Vagina (tissue), 2 donors: Measurements from ENCODE around the gene CAPN9. TPM values are rescaled to one million over a fixed set of nuclear protein-coding genes. Genes with fewer than 3 reads are reported as not detected.

ENCODE experiments used
- DNase-seq, 2 donors: peaks; one replicate each; pipeline ENCODE4 v3.0.0-alpha.2; 2017; ENCODE audit errors: extremely low spot score in 2 of 2
- H3K27ac ChIP-seq: fragments of 200-600 bp; sonication (generic); one replicate; pipeline ENCODE4 v1.5.1; 2019
- H3K27me3 ChIP-seq: fragments of 200-600 bp; sonication (generic); one replicate; pipeline ENCODE4 v1.5.1; 2019
- H3K36me3 ChIP-seq, 2 donors: fragments of 200-600 bp; sonication (generic); one replicate each; pipeline ENCODE4 v1.5.1; 2017 to 2019
- H3K4me1 ChIP-seq: fragments of 200-600 bp; sonication (generic); one replicate; pipeline ENCODE4 v1.5.1; 2019
- H3K4me3 ChIP-seq, 2 donors: fragments of 200-600 bp; sonication (generic); 1 replicate in 1 of 2; 2 replicates in 1 of 2; pipeline ENCODE4 v1.5.1; 2016 to 2019
- H3K9me3 ChIP-seq: fragments of 200-600 bp; sonication (generic); one replicate; pipeline ENCODE4 v1.5.1; 2019
- POLR2A ChIP-seq, 2 donors: fragments of 450-650 bp; IDR thresholded peaks; one replicate each; pipeline ENCODE4 v1.6.1; 2017; ENCODE audit warnings: antibody characterized with exemption in 2 of 2, mild to moderate bottlenecking in 2 of 2, moderate library complexity in 2 of 2
- POLR2AphosphoS5 ChIP-seq, 2 donors: sonication (generic); formaldehyde crosslinking; IDR thresholded peaks; one replicate each; pipeline ENCODE4 v1.9.0; 2017; ENCODE audit warnings: antibody characterized with exemption in 2 of 2, mild to moderate bottlenecking in 2 of 2, low read depth in 1 of 2; ENCODE audit not compliant: insufficient read depth in 1 of 2
- intact Hi-C: fragments of 100-400 bp; cut with DNase I; formaldehyde crosslinking; loops from one replicate; pipeline ENCODE4 v1.15.1; 2023
- total RNA-seq: library from RNA; depleted of rRNA; stranded (reverse); fragments of >200 nt; gene quantifications from one replicate; pipeline ENCODE4 v1.2.3, GENCODE V29; 2016
- TF ChIP-seq, protein P1 (sequence below), 3 experiments: fragments of 450-650 bp in 2 of 3; fragments of 200-600 bp in 1 of 3; sonication (generic) in 1 of 3; IDR thresholded peaks; one replicate each; pipeline ENCODE4 v1.5.1; 2017 to 2019; ENCODE audit warnings: antibody characterized with exemption in 3 of 3, mild to moderate bottlenecking in 2 of 3, moderate library complexity in 2 of 3

The CAPN9 gene
- total RNA-seq, 1 donor from 2014 or later = not detected

DNA sequence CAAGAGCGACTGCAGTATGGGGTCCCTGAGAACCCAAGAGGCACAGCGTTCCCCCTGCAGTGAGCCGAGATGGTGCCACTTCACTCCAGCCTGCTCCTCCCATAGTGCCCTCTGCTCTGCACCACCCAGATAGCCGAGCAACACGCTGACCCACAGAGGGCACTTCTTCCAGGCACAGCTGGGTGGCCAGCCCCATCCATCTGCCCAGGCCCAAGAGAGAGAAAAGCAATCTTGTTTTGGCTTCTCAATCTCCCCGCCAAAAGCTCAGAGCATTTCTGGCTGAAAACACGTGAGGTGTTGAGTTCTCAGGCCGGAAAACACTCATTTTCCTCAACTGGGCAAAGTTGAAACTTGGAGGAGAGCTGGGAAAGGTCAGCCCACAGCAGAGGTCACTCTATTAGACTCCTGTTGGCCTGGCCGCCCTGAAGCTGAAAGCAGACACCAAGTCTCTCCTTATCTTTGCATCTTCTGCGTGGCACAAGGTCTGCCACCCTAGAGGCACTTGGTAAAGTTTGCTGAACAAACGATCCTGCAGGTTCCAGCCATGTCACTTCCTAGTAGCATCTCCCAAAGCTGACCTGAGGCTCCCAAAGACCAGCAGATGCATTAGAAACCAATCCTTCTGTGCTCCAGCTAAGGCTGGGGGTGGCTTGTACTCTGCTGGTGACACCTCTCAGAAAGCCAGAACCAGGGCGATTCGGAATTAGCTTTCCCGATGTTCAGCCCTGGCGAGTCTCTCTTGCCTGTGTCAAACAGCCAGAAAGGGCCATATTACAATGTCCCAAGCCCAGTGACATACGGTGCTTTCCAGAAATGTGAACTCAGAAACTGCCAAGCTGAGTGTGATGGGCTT lies 10.9 kb downstream of the CAPN9 start:
- no peak for DNase-seq
- intact Hi-C loops = no loop called here
- no peak overlapping the region for H3K27ac ChIP-seq
- no peaks in the 10 kb centered on the region for H3K27me3 ChIP-seq
- H3K36me3 ChIP-seq = no peaks in the 10 kb centered on the region
- no peaks in the 10 kb centered on the region for H3K9me3 ChIP-seq
- H3K4me1 ChIP-seq = no peaks in the 10 kb centered on the region
- TF ChIP-seq POLR2AphosphoS5 (IDR thresholded peaks at IDR 0.05; ENCODE audit: insufficient read depth in 1 of 2, low read depth in 1 of 2) (no peak), POLR2A (IDR thresholded peaks at IDR 0.05) (no peak)
- TF ChIP-seq, protein P1, sequence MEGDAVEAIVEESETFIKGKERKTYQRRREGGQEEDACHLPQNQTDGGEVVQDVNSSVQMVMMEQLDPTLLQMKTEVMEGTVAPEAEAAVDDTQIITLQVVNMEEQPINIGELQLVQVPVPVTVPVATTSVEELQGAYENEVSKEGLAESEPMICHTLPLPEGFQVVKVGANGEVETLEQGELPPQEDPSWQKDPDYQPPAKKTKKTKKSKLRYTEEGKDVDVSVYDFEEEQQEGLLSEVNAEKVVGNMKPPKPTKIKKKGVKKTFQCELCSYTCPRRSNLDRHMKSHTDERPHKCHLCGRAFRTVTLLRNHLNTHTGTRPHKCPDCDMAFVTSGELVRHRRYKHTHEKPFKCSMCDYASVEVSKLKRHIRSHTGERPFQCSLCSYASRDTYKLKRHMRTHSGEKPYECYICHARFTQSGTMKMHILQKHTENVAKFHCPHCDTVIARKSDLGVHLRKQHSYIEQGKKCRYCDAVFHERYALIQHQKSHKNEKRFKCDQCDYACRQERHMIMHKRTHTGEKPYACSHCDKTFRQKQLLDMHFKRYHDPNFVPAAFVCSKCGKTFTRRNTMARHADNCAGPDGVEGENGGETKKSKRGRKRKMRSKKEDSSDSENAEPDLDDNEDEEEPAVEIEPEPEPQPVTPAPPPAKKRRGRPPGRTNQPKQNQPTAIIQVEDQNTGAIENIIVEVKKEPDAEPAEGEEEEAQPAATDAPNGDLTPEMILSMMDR (IDR thresholded peaks at IDR 0.05) = no peak
- no peak overlapping the region for H3K4me3 ChIP-seq

DNA sequence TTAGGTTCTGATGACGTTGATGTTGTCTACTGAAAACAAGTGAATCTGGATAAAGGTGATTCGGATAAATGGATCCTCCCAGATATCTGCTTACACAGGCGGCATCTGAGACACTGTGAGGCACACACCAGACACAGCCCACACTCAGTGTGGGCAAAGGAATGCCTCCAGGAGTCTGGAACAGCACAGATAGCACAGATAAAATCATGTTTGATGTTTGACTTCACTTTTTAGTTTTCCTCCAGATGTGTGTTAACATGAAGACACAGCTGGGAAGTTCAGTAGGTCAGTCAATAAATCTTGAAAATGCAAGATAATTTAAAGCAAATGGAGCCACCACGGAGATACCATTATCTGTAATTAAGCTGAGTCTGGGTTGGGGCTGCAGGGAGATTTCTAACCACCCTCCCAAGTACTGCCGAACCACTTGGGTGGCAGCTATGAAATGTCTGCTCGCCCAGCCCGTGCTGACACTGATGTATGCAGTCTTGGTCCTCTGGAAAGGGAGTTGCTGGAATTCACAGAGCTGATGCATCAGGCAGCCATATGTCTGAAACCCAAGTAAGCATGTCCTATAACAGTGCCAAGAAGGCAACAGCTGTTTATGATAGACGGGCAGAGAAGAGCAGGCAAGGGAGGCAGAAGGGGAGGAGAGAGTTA lies 11.7 kb downstream of the CAPN9 start:
- TF ChIP-seq, protein P1 (IDR thresholded peaks at IDR 0.05) = no peak
- TF ChIP-seq POLR2AphosphoS5 (IDR thresholded peaks at IDR 0.05; ENCODE audit: insufficient read depth in 1 of 2, low read depth in 1 of 2) = no peak
- TF ChIP-seq POLR2A (IDR thresholded peaks at IDR 0.05) = no peak
- Histone ChIP-seq H3K9me3 (no peaks in the 10 kb centered on the region), H3K4me3 (no peak overlapping the region), H3K27me3 (no peaks in the 10 kb centered on the region), H3K4me1 (no peaks in the 10 kb centered on the region), H3K27ac (no peak overlapping the region), H3K36me3 (no peaks in the 10 kb centered on the region)
- no peak for DNase-seq
- intact Hi-C loops = no loop called here

DNA sequence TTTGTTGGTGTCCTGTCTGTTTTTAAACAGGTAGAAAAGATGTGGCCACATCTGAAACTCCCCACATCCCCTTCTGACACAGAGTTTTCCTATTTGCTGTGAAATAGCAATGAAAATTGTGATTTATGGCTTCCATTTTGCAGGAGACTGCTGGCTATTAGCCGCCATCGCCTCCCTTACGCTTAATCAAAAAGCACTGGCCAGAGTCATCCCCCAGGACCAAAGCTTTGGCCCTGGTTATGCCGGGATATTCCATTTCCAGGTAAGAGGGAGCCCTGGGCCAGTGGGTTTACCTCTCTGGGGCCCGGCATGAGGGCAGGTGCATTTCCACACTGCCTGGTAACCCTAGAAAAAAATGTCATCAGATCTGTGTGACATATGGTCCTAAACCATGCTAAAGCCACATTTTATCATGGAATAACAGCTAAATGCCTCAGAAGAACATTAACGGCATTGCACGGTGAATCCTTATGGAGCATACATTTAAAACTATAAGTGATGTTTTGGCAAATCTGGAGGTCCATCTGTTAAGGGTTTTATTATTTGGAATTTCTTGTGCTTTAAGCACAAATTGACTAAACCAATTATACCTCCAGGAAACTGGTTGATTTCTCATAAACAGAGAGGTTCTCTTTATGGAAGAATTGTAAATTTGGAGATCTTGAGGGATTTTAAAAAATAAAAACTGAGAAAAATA lies 12.3 kb downstream of the CAPN9 start:
- no peak for DNase-seq
- no peaks in the 10 kb centered on the region for H3K27me3 ChIP-seq
- H3K4me1 ChIP-seq = no peaks in the 10 kb centered on the region
- H3K27ac ChIP-seq = no peak overlapping the region
- intact Hi-C loops = no loop called here
- H3K9me3 ChIP-seq = no peaks in the 10 kb centered on the region
- no peaks in the 10 kb centered on the region for H3K36me3 ChIP-seq
- no peak overlapping the region for H3K4me3 ChIP-seq
- no peak for TF ChIP-seq POLR2AphosphoS5 (IDR thresholded peaks at IDR 0.05; ENCODE audit: insufficient read depth in 1 of 2, low read depth in 1 of 2)
- TF ChIP-seq POLR2A (IDR thresholded peaks at IDR 0.05) = no peak
- TF ChIP-seq, protein P1 (IDR thresholded peaks at IDR 0.05) = no peak

DNA sequence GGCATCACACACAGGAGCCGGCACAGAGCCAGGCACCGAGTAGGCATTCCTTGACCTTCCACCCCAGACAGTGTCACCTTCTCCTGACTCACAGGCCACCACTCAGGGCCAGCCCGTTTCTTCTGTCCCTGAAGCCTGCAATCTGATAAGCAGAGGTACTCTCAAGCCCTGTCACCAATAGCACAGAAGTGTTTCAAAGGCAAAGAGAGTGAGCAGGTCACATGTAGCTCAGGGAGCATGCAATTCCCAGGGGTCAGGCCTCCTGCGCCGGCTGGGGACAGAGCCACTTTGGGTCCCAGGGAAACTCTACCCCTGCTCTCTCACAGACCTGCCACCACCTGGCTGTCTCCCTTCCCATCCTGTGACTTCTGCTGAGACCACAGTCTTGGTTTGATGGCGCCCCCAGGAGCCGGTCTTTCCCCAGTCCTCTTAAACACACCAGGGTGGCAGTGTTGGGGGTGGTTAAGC lies 13.2 kb downstream of the CAPN9 start:
- Histone ChIP-seq H3K27me3 (no peaks in the 10 kb centered on the region), H3K27ac (no peak overlapping the region), H3K4me3 (no peak overlapping the region), H3K9me3 (no peaks in the 10 kb centered on the region), H3K4me1 (no peaks in the 10 kb centered on the region), H3K36me3 (no peaks in the 10 kb centered on the region)
- no peak for DNase-seq
- intact Hi-C loops = no loop called here
- TF ChIP-seq POLR2AphosphoS5 (IDR thresholded peaks at IDR 0.05; ENCODE audit: insufficient read depth in 1 of 2, low read depth in 1 of 2) = no peak
- TF ChIP-seq, protein P1 (IDR thresholded peaks at IDR 0.05) = no peak
- no peak for TF ChIP-seq POLR2A (IDR thresholded peaks at IDR 0.05)
